ENCODE measurements around the gene LHPP. TPM values are rescaled to one million over a fixed set of nuclear protein-coding genes. Genes with fewer than 3 reads are reported as not detected.

Gene LHPP
- total and polyA plus RNA-seq, 4 experiments from 2014 or later: 17.9 to 22.4 (median 19.2) TPM

- no peaks in the 10 kb centered on the region for H3K27me3 ChIP-seq (ENCODE audit: insufficient read depth, low read length)
- H3K4me3 Mint-ChIP-seq: peak overlapping the region; percentile 88 to 93 (median 92)
- H3K4me1 Mint-ChIP-seq: peaks cover 21 to 36% (median 29%) of the 10 kb centered on the region in 4 donors
- peaks cover 0 to 2% (median 0%) of the 10 kb centered on the region in 8 donors for H3K9me3 Mint-ChIP-seq
- ChIA-PET CTCF (ENCODE audit: partially characterized antibody) (interaction anchor here (1.3 to 1.7 kb wide), 2 partner anchors 40 to 468 kb away, joined by 3 to 5 read pairs; no protein-coding TSS in a partner anchor), POLR2A (ENCODE audit: partially characterized antibody) (interaction anchor here (1.1 to 3.0 kb wide), 6 partner anchors 11 to 454 kb away, joined by 3 to 24 read pairs (median 5); partner anchors contain the start of genes ABRAXAS2 and OAT)
- H3K4me1 ChIP-seq (ENCODE audit: insufficient read depth, low read length): peaks cover 27% of the 10 kb centered on the region
- no peak for DNase-seq
- intact Hi-C loops (cut with micrococcal nuclease): loop anchor here (2.0 to 5.0 kb wide), 3 partner anchors 330 to 1360 kb away; partner anchors contain the start of genes BCCIP, EEF1AKMT2 and UROS
- no peaks in the 10 kb centered on the region for H3K36me3 ChIP-seq (ENCODE audit: insufficient read depth, low read length)
- peak overlapping the region in 5 of 7 donors; percentile 80 to 95 (median 90) for H3K27ac Mint-ChIP-seq
- peak overlapping the region; percentile 59 for H3K27ac ChIP-seq (ENCODE audit: low read depth, low read length)
- H3K27me3 Mint-ChIP-seq: peaks cover 4 to 5% of the 10 kb centered on the region in 2 donors
- peak overlapping the region; percentile 42 to 76 for H3K4me3 ChIP-seq (ENCODE audit: low read length in 2 of 2)
- peaks cover 0 to 1% of the 10 kb centered on the region in 2 donors for H3K36me3 Mint-ChIP-seq
- no peaks in the 10 kb centered on the region for H3K9me3 ChIP-seq (ENCODE audit: control insufficient read depth in 1 of 2, low read length in 2 of 2)
These were observed 699 bp downstream of the LHPP start for GRCh38 chr10:124462348-124462695.

- Histone ChIP-seq H3K4me3 (ENCODE audit: low read length in 2 of 2) (no peak overlapping the region), H3K36me3 (ENCODE audit: insufficient read depth, low read length) (no peaks in the 10 kb centered on the region), H3K4me1 (ENCODE audit: insufficient read depth, low read length) (peaks cover 27% of the 10 kb centered on the region), H3K27me3 (ENCODE audit: insufficient read depth, low read length) (no peaks in the 10 kb centered on the region), H3K9me3 (ENCODE audit: control insufficient read depth in 1 of 2, low read length in 2 of 2) (no peaks in the 10 kb centered on the region), H3K27ac (ENCODE audit: low read depth, low read length) (no peak overlapping the region)
- H3K27me3 Mint-ChIP-seq: no peaks in the 10 kb centered on the region
- intact Hi-C loops (cut with micrococcal nuclease): loop anchor here (5.0 kb wide), 2 partner anchors 328 to 1358 kb away; partner anchors contain the start of genes BCCIP, EEF1AKMT2 and UROS
- H3K4me1 Mint-ChIP-seq: peaks cover 21 to 39% (median 31%) of the 10 kb centered on the region in 4 donors
- H3K4me3 Mint-ChIP-seq: peak overlapping the region in 7 of 8 donors; percentile 26 to 75 (median 57)
- H3K27ac Mint-ChIP-seq: peak overlapping the region; percentile 51 to 87 (median 78)
- ChIA-PET POLR2A (ENCODE audit: partially characterized antibody) (interaction anchor here (1.1 to 1.9 kb wide), 3 partner anchors 277 to 1511 kb away, joined by 3 to 6 read pairs (median 5); partner anchors contain the start of gene EEF1AKMT2), CTCF (ENCODE audit: partially characterized antibody) (interaction anchor here (1.4 kb wide), 1 partner anchor 75 kb away, joined by 4 read pairs; no protein-coding TSS in a partner anchor)
- peaks cover 0 to 1% of the 10 kb centered on the region in 2 donors for H3K36me3 Mint-ChIP-seq
- DNase-seq: no peak
- peaks cover 0 to 2% (median 0%) of the 10 kb centered on the region in 8 donors for H3K9me3 Mint-ChIP-seq
These were observed 2.7 kb downstream of the LHPP start for GRCh38 chr10:124464028-124464965.

- H3K9me3 ChIP-seq (ENCODE audit: control insufficient read depth in 1 of 2, low read length in 2 of 2): no peaks in the 10 kb centered on the region
- H3K27ac ChIP-seq (ENCODE audit: low read depth, low read length): no peak overlapping the region
- Mint-ChIP-seq H3K4me3 (peak overlapping the region; percentile 51 to 75 (median 68)), H3K27me3 (no peaks in the 10 kb centered on the region), H3K4me1 (peaks cover 21 to 39% (median 31%) of the 10 kb centered on the region in 4 donors), H3K27ac (peak overlapping the region in 6 of 7 donors; percentile 71 to 87 (median 80)), H3K36me3 (peaks cover 0 to 4% of the 10 kb centered on the region in 2 donors), H3K9me3 (peaks cover 0 to 2% (median 0%) of the 10 kb centered on the region in 8 donors)
- no peak overlapping the region for H3K4me3 ChIP-seq (ENCODE audit: low read length in 2 of 2)
- intact Hi-C loops (cut with micrococcal nuclease): no loop called here
- DNase-seq: peak in 1 of 5 donors; percentile 12
- CTCF ChIA-PET (ENCODE audit: partially characterized antibody): interaction anchor here (1.4 kb wide), 1 partner anchor 76 kb away, joined by 4 read pairs; no protein-coding TSS in a partner anchor
- POLR2A ChIA-PET (ENCODE audit: partially characterized antibody): interaction anchor here (1.5 to 1.9 kb wide), 2 partner anchors 276 to 327 kb away, joined by 3 to 6 read pairs; partner anchors contain the start of gene EEF1AKMT2
- H3K4me1 ChIP-seq (ENCODE audit: insufficient read depth, low read length): peaks cover 27% of the 10 kb centered on the region
- no peaks in the 10 kb centered on the region for H3K36me3 ChIP-seq (ENCODE audit: insufficient read depth, low read length)
- H3K27me3 ChIP-seq (ENCODE audit: insufficient read depth, low read length): no peaks in the 10 kb centered on the region
These were observed 3.6 kb downstream of the LHPP start for GRCh38 chr10:124465003-124465776.

- no peak overlapping the region for H3K27ac ChIP-seq (ENCODE audit: low read depth, low read length)
- no peaks in the 10 kb centered on the region for H3K36me3 ChIP-seq (ENCODE audit: insufficient read depth, low read length)
- no peaks in the 10 kb centered on the region for H3K9me3 ChIP-seq (ENCODE audit: control insufficient read depth in 1 of 2, low read length in 2 of 2)
- Mint-ChIP-seq H3K4me1 (peaks cover 21 to 39% (median 31%) of the 10 kb centered on the region in 4 donors), H3K27me3 (no peaks in the 10 kb centered on the region), H3K27ac (peak overlapping the region in 5 of 7 donors; percentile 54 to 78 (median 71)), H3K4me3 (peak overlapping the region in 5 of 8 donors; percentile 51 to 75 (median 71)), H3K36me3 (peaks cover 0 to 4% of the 10 kb centered on the region in 2 donors), H3K9me3 (peaks cover 0 to 2% (median 0%) of the 10 kb centered on the region in 8 donors)
- no peak for DNase-seq
- ChIA-PET POLR2A (ENCODE audit: partially characterized antibody) (interaction anchor here (1.5 kb wide), 1 partner anchor 275 kb away, joined by 3 read pairs; no protein-coding TSS in a partner anchor), CTCF (ENCODE audit: partially characterized antibody) (no interaction called here)
- peaks cover 26% of the 10 kb centered on the region for H3K4me1 ChIP-seq (ENCODE audit: insufficient read depth, low read length)
- intact Hi-C loops (cut with micrococcal nuclease): no loop called here
- H3K4me3 ChIP-seq (ENCODE audit: low read length in 2 of 2): no peak overlapping the region
- no peaks in the 10 kb centered on the region for H3K27me3 ChIP-seq (ENCODE audit: insufficient read depth, low read length)
These were observed 4.3 kb downstream of the LHPP start for GRCh38 chr10:124465777-124466488.

- no peaks in the 10 kb centered on the region for H3K9me3 Mint-ChIP-seq
- H3K9me3 ChIP-seq (ENCODE audit: control insufficient read depth in 1 of 2, low read length in 2 of 2): no peaks in the 10 kb centered on the region
- H3K27me3 ChIP-seq (ENCODE audit: insufficient read depth, low read length): no peaks in the 10 kb centered on the region
- peaks cover 18 to 30% (median 27%) of the 10 kb centered on the region in 4 donors for H3K4me1 Mint-ChIP-seq
- no peak for DNase-seq
- intact Hi-C loops (cut with micrococcal nuclease): no loop called here
- H3K36me3 Mint-ChIP-seq: peaks cover 0 to 4% of the 10 kb centered on the region in 2 donors
- no peaks in the 10 kb centered on the region for H3K27me3 Mint-ChIP-seq
- peaks cover 21% of the 10 kb centered on the region for H3K4me1 ChIP-seq (ENCODE audit: insufficient read depth, low read length)
- H3K27ac ChIP-seq (ENCODE audit: low read depth, low read length): no peak overlapping the region
- H3K27ac Mint-ChIP-seq: no peak overlapping the region
- ChIA-PET CTCF (ENCODE audit: partially characterized antibody) (interaction anchor here (1.4 kb wide), 1 partner anchor 77 kb away, joined by 3 read pairs; no protein-coding TSS in a partner anchor), POLR2A (ENCODE audit: partially characterized antibody) (no interaction called here)
- no peak overlapping the region for H3K4me3 ChIP-seq (ENCODE audit: low read length in 2 of 2)
- no peaks in the 10 kb centered on the region for H3K36me3 ChIP-seq (ENCODE audit: insufficient read depth, low read length)
- H3K4me3 Mint-ChIP-seq: no peak overlapping the region
These were observed 5.5 kb downstream of the LHPP start for GRCh38 chr10:124467165-124467564.

GRCh38 chr10:124468624-124469023 is 7.0 kb downstream of the LHPP start:
- DNase-seq: no peak
- POLR2A ChIA-PET (ENCODE audit: partially characterized antibody): no interaction called here
- Mint-ChIP-seq H3K4me3 (no peak overlapping the region), H3K27ac (no peak overlapping the region), H3K36me3 (peaks cover 0 to 4% of the 10 kb centered on the region in 2 donors), H3K9me3 (no peaks in the 10 kb centered on the region), H3K4me1 (peaks cover 18 to 28% (median 24%) of the 10 kb centered on the region in 4 donors), H3K27me3 (no peaks in the 10 kb centered on the region)
- Histone ChIP-seq H3K27ac (ENCODE audit: low read depth, low read length) (no peak overlapping the region), H3K4me3 (ENCODE audit: low read length in 2 of 2) (no peak overlapping the region), H3K27me3 (ENCODE audit: insufficient read depth, low read length) (no peaks in the 10 kb centered on the region), H3K4me1 (ENCODE audit: insufficient read depth, low read length) (peaks cover 21% of the 10 kb centered on the region), H3K36me3 (ENCODE audit: insufficient read depth, low read length) (no peaks in the 10 kb centered on the region), H3K9me3 (ENCODE audit: control insufficient read depth in 1 of 2, low read length in 2 of 2) (no peaks in the 10 kb centered on the region)
- CTCF ChIA-PET (ENCODE audit: partially characterized antibody): interaction anchor here (1.4 kb wide), 1 partner anchor 78 kb away, joined by 3 read pairs; no protein-coding TSS in a partner anchor
- intact Hi-C loops (cut with micrococcal nuclease): no loop called here

All from CD4-positive, alpha-beta memory T cell (primary cell).